Measurements from ENCODE around the gene OPRPN. TPM values are rescaled to one million over a fixed set of nuclear protein-coding genes. Genes with fewer than 3 reads are reported as not detected.

Gene OPRPN
- total and polyA plus RNA-seq, 7 donors: not detected

DNA sequence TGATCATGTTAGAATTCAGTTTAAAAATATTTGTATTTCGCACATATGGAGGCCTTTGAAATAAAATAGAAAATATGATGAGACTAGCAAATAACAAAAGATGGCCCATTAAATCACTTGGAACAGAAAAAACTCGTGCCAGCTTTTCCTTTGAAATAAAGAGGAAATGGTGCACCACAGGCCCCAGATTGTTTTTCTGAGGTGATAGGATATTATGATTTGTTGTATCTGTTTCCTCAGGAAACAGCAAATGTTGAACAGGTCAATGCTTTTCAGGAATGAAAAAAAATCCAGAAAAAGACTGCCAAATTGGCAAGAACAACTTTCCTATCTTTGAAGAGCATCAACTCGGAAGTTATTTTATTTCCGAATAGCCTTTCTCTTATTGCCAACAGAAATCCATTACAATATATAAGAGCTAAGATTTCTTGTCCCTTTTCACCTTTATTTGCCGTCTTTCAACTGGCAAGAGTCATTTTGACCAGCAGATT, 15.0 kb upstream of the OPRPN start, which contains the start of gene SMR3B:
Gene SMR3B (plus strand): TSS at position 441 of the 491 bp plus-strand sequence. CDS start 1,380 bp downstream, outside the sequence.
- 58 to 63% (median 63%) methylated on average over 5 of the region's 5 CpGs for WGBS, 3 donors
- no peak within 1 kb of the TSS for H3K27ac ChIP-seq
- no peak within 1 kb of the TSS for H3K4me3 ChIP-seq
- H3K27me3 ChIP-seq (ENCODE audit: insufficient read depth in 3 of 3, low read length in 2 of 3): no peaks in the 10 kb centered on the region
- no peaks in the 10 kb centered on the region for H3K4me1 ChIP-seq
- H3K36me3 ChIP-seq (ENCODE audit: insufficient read depth in 1 of 2, low read depth in 1 of 2): no peaks in the 10 kb centered on the region
- ATAC-seq (no peak), DNase-seq (no peak)
- no peaks in the 10 kb centered on the region for H3K9me3 ChIP-seq
- intact Hi-C loops (cut with DNase I): no loop called here
- TF ChIP-seq, protein P1, sequence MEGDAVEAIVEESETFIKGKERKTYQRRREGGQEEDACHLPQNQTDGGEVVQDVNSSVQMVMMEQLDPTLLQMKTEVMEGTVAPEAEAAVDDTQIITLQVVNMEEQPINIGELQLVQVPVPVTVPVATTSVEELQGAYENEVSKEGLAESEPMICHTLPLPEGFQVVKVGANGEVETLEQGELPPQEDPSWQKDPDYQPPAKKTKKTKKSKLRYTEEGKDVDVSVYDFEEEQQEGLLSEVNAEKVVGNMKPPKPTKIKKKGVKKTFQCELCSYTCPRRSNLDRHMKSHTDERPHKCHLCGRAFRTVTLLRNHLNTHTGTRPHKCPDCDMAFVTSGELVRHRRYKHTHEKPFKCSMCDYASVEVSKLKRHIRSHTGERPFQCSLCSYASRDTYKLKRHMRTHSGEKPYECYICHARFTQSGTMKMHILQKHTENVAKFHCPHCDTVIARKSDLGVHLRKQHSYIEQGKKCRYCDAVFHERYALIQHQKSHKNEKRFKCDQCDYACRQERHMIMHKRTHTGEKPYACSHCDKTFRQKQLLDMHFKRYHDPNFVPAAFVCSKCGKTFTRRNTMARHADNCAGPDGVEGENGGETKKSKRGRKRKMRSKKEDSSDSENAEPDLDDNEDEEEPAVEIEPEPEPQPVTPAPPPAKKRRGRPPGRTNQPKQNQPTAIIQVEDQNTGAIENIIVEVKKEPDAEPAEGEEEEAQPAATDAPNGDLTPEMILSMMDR (IDR thresholded peaks at IDR 0.05): no peak

DNA sequence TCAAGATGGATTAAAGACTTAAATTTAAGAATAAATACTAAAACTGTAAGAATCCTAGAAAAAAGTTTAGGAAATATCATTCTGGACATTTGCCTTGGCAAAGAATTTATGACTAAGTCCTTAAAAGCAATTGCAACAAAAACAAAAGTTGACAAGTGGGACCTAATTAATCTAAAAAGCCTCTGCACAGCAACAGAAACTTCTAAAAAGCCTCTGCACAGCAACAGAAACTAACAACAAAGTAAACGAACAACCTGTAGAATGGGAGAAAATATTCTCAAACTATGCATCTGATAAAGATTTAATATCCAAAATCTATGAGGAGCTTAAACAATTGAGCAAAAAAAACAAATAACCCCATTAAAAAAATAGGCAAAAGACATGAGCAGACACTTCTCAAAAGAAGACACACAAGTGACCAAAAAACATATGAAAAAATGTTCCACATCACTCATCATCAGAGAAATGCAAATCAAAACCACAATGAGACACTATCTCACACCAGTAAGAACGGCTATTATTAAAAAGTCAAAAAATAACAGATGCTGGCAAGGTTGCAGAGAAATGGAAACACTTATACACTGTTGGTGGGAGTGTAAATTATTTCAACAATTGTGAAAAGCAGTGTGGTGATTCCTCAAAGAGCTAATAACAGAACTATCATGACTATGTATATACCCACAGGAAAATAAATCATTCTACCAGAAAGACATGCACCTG, 5.5 kb upstream of the OPRPN start:
- Histone ChIP-seq H3K9me3 (no peaks in the 10 kb centered on the region), H3K4me1 (no peaks in the 10 kb centered on the region), H3K27ac (no peak overlapping the region), H3K4me3 (no peak overlapping the region), H3K27me3 (ENCODE audit: insufficient read depth in 3 of 3, low read length in 2 of 3) (no peaks in the 10 kb centered on the region), H3K36me3 (ENCODE audit: insufficient read depth in 1 of 2, low read depth in 1 of 2) (no peaks in the 10 kb centered on the region)
- no peak for DNase-seq
- no peak for ATAC-seq
- 58 to 71% (median 63%) methylated on average over 2 of the region's 2 CpGs for WGBS, 3 donors
- intact Hi-C loops (cut with DNase I): no loop called here
- TF ChIP-seq, protein P1 (IDR thresholded peaks at IDR 0.05): no peak

DNA sequence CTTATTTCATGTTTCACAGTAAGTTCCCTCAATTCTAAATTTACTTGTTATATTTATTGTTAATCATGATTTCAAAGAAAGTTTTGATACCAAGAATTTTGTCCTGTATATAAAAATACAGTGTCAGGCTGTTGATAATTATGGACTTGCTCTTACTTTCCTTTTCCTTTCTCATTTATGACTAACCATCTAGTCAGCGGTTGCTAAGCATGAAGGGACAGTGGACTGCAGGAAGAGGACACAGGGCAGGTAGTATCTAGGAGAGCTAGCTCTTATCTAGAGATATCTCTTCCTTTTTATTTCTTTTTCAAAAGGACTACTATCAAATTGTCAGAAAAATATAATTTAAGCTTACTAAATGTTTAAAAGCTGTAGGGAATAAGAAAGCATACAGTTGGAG, 1.6 kb downstream of the OPRPN start:
- Histone ChIP-seq H3K4me1 (no peaks in the 10 kb centered on the region), H3K36me3 (ENCODE audit: insufficient read depth in 1 of 2, low read depth in 1 of 2) (no peaks in the 10 kb centered on the region), H3K27ac (no peak overlapping the region), H3K27me3 (ENCODE audit: insufficient read depth in 3 of 3, low read length in 2 of 3) (no peaks in the 10 kb centered on the region), H3K4me3 (no peak overlapping the region), H3K9me3 (no peaks in the 10 kb centered on the region)
- DNase-seq (no peak), ATAC-seq (no peak)
- TF ChIP-seq, protein P1 (IDR thresholded peaks at IDR 0.05): no peak
- intact Hi-C loops (cut with DNase I): no loop called here
- WGBS, 3 donors: 74 to 91% (median 86%) methylated on average over 1 of the region's 1 CpG

DNA sequence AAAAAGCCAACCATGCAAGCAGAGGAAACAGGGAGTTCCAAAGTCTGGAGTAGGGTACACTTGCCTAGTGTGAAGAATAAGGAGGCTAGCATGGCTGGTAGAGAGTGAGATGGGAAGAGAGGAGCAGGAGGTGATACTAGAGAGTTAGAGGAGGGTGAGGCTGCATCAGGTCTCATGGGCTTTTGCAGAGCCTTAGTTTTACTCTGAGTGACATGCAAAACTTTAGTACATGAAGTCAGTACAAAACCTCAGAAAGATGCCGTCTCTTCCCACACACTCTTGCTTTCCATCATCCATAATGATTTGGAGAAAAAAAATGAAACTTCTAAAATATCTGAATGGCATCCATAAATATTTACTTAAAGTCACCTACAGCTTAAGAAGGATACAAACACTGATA, 5.0 kb downstream of the OPRPN start:
- H3K9me3 ChIP-seq: no peaks in the 10 kb centered on the region
- 84 to 96% (median 90%) methylated on average over 1 of the region's 1 CpG for WGBS, 3 donors
- no peak for ATAC-seq
- no peaks in the 10 kb centered on the region for H3K36me3 ChIP-seq (ENCODE audit: insufficient read depth in 1 of 2, low read depth in 1 of 2)
- H3K4me3 ChIP-seq: no peak overlapping the region
- no peak for DNase-seq
- TF ChIP-seq, protein P1 (IDR thresholded peaks at IDR 0.05): no peak
- no peak overlapping the region for H3K27ac ChIP-seq
- no peaks in the 10 kb centered on the region for H3K27me3 ChIP-seq (ENCODE audit: insufficient read depth in 3 of 3, low read length in 2 of 3)
- no peaks in the 10 kb centered on the region for H3K4me1 ChIP-seq
- intact Hi-C loops (cut with DNase I): no loop called here

All from psoas muscle (tissue), 8 donors.